Epithelial cell of proximal tubule (primary cell): Measurements from ENCODE around the gene NPAS1. TPM values are rescaled to one million over a fixed set of nuclear protein-coding genes. Genes with fewer than 3 reads are reported as not detected.

Experiments
- DNase-seq: peaks from one replicate; pipeline ENCODE4 v3.0.0-alpha.2; 2011; ENCODE audit warnings: low read depth
- H3K4me3 ChIP-seq: 2 replicates; pipeline ENCODE4 v1.5.1; 2011; ENCODE audit warnings: low read depth, mild to moderate bottlenecking, low read length
- CTCF ChIP-seq: conservative IDR thresholded peaks from 2 replicates; pipeline ENCODE4 v1.5.1; 2012; ENCODE audit warnings: low read depth, mild to moderate bottlenecking, low read length
- total RNA-seq: library from RNA; depleted of rRNA; stranded (reverse); fragments of >200 nt; gene quantifications from 2 replicates; pipeline ENCODE4 v1.2.3, GENCODE V29; 2015

The NPAS1 gene
- total RNA-seq, 1 donor from 2014 or later = 0.63 TPM

- no peak for TF ChIP-seq CTCF
- no peak for DNase-seq
- no peak overlapping the region for H3K4me3 ChIP-seq
These were observed 39.0 kb downstream of the NPAS1 start for GRCh38 chr19:47058621-47059022.

- no peak for DNase-seq
- no peak for TF ChIP-seq CTCF
- H3K4me3 ChIP-seq = no peak overlapping the region
These were observed 44.2 kb downstream of the NPAS1 start for GRCh38 chr19:47063874-47064273.

- no peak for DNase-seq
- no peak for TF ChIP-seq CTCF
- no peak overlapping the region for H3K4me3 ChIP-seq
These were observed 45.6 kb downstream of the NPAS1 start for GRCh38 chr19:47065242-47065641.

- DNase-seq = no peak
- TF ChIP-seq CTCF = no peak
- H3K4me3 ChIP-seq = no peak overlapping the region
These were observed 47.0 kb downstream of the NPAS1 start for GRCh38 chr19:47066376-47067214.

GRCh38 chr19:47067215-47067847, 47.7 kb downstream of the NPAS1 start:
- TF ChIP-seq CTCF = no peak
- no peak overlapping the region for H3K4me3 ChIP-seq
- no peak for DNase-seq

- TF ChIP-seq CTCF = no peak
- H3K4me3 ChIP-seq = no peak overlapping the region
- no peak for DNase-seq
These were observed 48.6 kb downstream of the NPAS1 start for GRCh38 chr19:47068246-47068645.
